GM12874 (cell line): ENCODE results near the gene JPT1.

ENCODE experiments used
- TF ChIP-seq, protein P1 (sequence below): IDR thresholded peaks from 2 replicates; pipeline ENCODE4 v1.5.1; 2011; ENCODE audit warnings: low read depth, mild to moderate bottlenecking, control low read depth, low read length, moderate library complexity; ENCODE audit not compliant: insufficient read depth

The JPT1 gene

DNA sequence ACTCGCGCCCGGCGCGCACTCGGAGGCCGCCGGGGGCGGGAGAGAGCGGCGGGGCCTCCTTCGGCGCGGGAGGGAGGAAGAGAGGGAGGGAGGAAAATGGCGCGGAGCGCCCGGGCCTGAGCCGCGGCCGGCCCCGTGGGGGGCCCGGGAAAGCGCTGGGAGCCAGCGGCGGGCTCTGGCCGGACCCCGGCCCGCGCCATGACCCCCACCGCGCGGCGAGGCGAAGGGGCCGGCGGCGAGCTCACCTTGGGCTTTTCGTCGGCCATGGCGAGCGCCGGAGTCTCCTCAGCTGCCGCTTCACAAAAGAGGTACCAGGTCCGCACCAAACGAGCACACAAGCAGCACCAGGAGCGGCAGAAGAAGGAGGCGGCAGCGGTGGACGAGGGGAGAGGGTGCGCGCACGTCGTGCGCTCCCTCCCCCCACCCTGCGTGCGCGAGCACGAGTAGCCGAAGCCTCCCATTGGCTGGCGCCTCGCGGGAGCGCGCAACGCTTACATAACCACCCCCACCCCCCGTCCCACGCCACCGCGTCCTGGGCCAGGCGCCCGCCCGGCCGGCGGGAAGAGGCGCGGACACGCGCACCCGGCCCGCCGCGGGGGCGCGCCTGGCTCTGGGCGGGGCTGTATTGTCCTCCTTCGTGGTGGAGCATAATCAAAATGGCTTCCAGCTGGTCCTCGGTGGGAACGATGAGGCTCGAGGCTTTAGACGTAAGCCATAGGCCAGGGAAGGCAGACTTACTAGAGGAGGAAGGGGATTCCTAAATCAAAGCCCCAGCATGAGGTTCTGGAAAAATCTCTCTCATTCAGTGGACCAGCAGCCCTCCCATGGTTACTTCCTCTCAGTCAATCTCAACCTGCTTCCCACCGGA, 28.5 kb upstream of the JPT1 start, which contains the start of gene SUMO2:
Gene SUMO2 (minus strand): TSS at position 391 of the 868 bp plus-strand sequence. CDS start 125 bp downstream, at position 266.
- TF ChIP-seq, protein P1, sequence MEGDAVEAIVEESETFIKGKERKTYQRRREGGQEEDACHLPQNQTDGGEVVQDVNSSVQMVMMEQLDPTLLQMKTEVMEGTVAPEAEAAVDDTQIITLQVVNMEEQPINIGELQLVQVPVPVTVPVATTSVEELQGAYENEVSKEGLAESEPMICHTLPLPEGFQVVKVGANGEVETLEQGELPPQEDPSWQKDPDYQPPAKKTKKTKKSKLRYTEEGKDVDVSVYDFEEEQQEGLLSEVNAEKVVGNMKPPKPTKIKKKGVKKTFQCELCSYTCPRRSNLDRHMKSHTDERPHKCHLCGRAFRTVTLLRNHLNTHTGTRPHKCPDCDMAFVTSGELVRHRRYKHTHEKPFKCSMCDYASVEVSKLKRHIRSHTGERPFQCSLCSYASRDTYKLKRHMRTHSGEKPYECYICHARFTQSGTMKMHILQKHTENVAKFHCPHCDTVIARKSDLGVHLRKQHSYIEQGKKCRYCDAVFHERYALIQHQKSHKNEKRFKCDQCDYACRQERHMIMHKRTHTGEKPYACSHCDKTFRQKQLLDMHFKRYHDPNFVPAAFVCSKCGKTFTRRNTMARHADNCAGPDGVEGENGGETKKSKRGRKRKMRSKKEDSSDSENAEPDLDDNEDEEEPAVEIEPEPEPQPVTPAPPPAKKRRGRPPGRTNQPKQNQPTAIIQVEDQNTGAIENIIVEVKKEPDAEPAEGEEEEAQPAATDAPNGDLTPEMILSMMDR, result peak; percentile 35; the same call in 1 of the 2 replicates

DNA sequence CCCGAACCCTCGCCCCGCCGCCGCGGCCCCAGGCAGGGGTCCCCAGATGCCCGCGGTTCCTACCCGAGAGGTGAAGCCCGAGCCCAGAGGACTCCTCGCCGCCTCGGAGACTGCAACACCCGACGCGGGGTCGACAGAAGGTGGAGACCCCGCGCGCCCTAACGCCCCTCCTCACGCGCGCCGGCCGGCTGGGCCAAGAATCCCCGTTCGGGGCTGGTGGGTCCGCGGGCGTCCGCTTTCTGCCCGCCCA, 27.9 kb upstream of the JPT1 start:
- TF ChIP-seq, protein P1, result no peak; the same call in 1 of the 2 replicates

DNA sequence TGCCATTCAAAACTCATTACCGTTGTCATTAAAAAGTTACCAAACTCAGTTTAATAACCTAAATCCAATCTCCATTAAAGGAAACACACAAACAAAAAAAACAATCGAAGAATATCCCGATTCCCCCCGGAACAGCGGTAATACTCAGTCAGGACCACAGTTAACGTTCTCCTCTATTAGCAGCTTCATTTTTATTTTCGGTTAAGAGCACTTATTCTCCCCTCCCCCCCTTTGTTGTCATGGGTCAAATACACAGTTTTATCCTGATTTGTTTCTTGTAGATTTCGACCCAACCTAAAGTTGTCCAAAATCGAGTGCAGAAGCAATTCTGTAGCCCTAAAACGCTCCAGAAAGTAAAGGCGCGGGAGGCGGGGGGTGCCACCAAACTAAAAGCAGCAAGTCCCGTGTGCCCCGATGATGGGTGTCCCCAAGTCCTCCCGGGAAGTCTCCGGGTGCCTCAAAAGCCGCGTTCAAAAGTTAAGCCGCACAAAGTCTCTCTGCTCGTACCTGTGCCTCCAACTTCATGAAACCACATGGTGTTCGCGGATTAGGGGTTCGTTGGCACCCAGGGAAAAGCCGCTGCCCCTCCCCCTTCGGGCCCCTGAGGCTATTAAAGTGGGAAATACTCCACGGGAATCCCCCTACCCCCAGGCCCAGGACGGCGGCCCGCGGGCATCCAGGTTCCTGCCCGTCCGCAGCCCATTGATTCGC, 27.5 kb upstream of the JPT1 start:
- TF ChIP-seq, protein P1, result no peak

- TF ChIP-seq, protein P1, result no peak
These were observed 26.8 kb upstream of the JPT1 start for GRCh38 chr17:75181110-75181509.

DNA sequence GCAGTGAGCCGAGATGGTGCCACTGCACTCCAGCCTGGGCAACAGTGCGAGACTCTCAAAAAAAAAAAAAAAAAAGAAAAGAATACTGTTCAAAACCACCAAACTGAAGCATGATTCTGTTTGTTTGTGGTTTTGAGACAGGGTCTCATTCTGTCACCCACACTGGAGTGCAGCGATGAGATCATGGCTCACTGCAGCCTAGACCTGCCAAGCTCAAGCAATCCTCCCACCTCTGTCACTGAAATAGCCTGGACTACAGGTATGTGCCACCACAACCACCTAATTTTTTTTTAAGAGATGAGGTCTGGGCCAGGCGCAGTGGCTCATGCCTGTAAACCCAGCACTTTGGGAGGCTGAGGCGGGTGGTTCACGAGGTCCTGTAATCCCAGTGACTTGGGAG, 24.1 kb upstream of the JPT1 start:
- TF ChIP-seq, protein P1, result no peak

GRCh38 chr17:75176625-75177024, 22.3 kb upstream of the JPT1 start:
- TF ChIP-seq, protein P1, result no peak

DNA sequence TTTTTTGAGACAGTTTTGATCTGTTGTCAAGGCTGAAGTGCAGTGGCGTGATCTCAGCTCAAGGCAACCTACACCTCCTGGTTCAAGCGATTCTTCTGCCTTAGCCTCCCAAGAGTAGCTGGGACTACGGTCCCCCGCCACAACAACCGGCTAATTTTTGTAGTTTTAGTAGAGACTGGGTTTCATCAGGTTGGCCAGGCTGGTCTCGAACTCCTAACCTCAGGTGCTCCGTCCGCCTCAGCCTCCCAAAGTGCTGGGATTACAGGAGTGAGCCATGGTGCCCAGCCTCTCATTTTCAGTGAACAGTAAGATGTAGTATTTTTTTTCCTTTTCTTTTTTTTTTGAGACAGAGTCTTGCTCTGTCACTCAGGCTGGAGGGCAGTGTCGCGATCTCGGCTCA, 20.7 kb upstream of the JPT1 start:
- TF ChIP-seq, protein P1, result no peak
